ENCODE data around the gene XIRP1. TPM values are rescaled to one million over a fixed set of nuclear protein-coding genes. Genes with fewer than 3 reads are reported as not detected.
A peak's percentile ranks its signal among the peaks of the same experiment; 100 is the strongest.

Gene XIRP1
- total RNA-seq, 1 donor from 2014 or later: 0.08 TPM

DNA sequence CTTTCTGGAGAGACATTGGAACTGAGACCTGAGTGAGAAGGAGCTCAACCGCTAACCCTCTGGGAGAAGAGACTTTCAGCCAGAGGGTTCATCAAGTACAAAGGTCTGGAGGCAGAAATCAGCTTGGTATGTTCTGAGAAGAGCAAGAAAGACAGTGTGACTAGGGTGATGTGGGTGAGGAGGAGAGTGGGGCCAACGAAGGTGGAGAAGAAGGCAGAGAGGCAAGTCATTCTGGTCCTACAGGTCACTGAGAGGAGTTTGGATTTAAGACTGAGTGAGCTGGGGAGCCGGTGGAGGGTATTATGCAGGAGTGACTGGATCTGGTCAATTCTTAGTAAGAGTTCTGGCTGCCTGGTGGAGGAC, 12.2 kb downstream of the XIRP1 start:
- DNase-seq (ENCODE audit: low read depth): no peak
- no peaks in the 10 kb centered on the region for H3K27me3 ChIP-seq (ENCODE audit: control insufficient read depth, insufficient read depth, low read length)
- H3K4me3 ChIP-seq (ENCODE audit: low read depth, low read length): peak overlapping the region; percentile 40
- no peaks in the 10 kb centered on the region for H3K36me3 ChIP-seq (ENCODE audit: control insufficient read depth, insufficient read depth, low read length)
- no peak for TF ChIP-seq CTCF (IDR thresholded peaks at IDR 0.05; ENCODE audit: insufficient read depth, low read length, poor library complexity, severe bottlenecking)

DNA sequence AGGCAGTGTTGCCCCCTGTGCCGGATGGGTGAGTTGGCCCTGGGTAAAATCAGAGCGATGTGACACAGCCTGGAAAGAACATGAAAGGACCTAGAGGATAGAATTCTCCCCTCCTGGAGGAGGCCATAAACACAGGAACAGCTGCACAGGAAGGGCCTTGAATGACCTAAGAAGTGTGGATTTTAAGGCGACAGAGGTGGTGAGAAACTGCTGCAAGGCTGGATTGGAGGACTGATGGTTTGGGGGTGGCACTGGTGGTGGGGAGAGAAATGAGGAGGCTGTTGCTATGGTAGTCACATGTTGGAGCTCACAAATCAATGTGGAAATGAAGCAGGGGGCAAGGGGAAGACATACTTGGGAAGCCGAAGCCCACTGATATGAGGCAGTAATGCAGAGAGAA, 13.8 kb downstream of the XIRP1 start:
- no peak for DNase-seq (ENCODE audit: low read depth)

GRCh38 chr3:39177708-39178332, 14.6 kb downstream of the XIRP1 start:
- DNase-seq (ENCODE audit: low read depth): peak; percentile 84
- TF ChIP-seq CTCF (IDR thresholded peaks at IDR 0.05; ENCODE audit: insufficient read depth, low read length, poor library complexity, severe bottlenecking): no peak
- Histone ChIP-seq H3K4me3 (ENCODE audit: low read depth, low read length) (peak overlapping the region; percentile 51), H3K36me3 (ENCODE audit: control insufficient read depth, insufficient read depth, low read length) (no peaks in the 10 kb centered on the region), H3K27me3 (ENCODE audit: control insufficient read depth, insufficient read depth, low read length) (no peaks in the 10 kb centered on the region)

More for the DNA sequence above, 13.8 kb downstream of the XIRP1 start:
- H3K36me3 ChIP-seq (ENCODE audit: control insufficient read depth, insufficient read depth, low read length): no peaks in the 10 kb centered on the region
- no peak for TF ChIP-seq CTCF (IDR thresholded peaks at IDR 0.05; ENCODE audit: insufficient read depth, low read length, poor library complexity, severe bottlenecking)
- no peaks in the 10 kb centered on the region for H3K27me3 ChIP-seq (ENCODE audit: control insufficient read depth, insufficient read depth, low read length)
- peak overlapping the region; percentile 51 for H3K4me3 ChIP-seq (ENCODE audit: low read depth, low read length)

GRCh38 chr3:39176025-39176714, 16.2 kb downstream of the XIRP1 start:
- Histone ChIP-seq H3K4me3 (ENCODE audit: low read depth, low read length) (no peak overlapping the region), H3K27me3 (ENCODE audit: control insufficient read depth, insufficient read depth, low read length) (no peaks in the 10 kb centered on the region), H3K36me3 (ENCODE audit: control insufficient read depth, insufficient read depth, low read length) (no peaks in the 10 kb centered on the region)
- DNase-seq (ENCODE audit: low read depth): no peak
- no peak for TF ChIP-seq CTCF (IDR thresholded peaks at IDR 0.05; ENCODE audit: insufficient read depth, low read length, poor library complexity, severe bottlenecking)

DNA sequence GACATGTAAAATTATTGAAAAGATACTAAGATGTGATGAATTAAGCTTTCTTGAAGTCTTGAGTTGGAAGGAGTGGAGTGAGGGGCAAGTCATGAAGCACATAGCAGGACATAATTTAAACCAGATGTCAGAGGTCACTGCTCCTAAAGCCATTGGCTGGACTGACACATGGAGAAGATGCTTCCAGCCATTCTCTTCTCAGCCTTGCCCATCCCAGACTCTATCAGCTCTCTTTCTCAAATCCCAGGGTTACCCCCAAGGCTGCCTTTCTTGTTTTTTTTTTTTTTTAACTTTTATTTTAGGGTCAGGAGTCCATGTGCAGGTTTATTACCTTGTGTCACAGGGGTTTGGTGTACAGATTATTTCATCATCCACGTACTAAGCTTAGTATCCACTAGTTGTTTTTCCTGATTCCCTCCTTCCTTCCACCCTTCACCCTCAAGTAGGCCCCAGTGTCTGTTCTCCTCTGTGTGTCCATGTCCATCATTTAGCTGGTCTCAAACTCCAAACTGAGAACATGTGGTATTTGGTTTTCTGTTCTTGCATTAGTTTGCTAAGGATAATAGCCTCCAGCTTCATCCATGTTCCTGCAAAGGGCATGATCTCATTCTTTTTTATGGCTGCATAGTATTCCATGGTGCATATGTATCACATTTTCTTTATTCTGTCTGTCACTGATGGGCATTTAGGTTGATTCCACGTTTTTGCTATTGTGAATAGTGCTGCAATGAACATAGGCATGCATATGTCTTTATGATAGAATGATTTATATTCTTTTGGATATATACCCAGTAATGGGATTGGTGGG, 18.9 kb downstream of the XIRP1 start:
- no peaks in the 10 kb centered on the region for H3K27me3 ChIP-seq (ENCODE audit: control insufficient read depth, insufficient read depth, low read length)
- TF ChIP-seq CTCF (IDR thresholded peaks at IDR 0.05; ENCODE audit: insufficient read depth, low read length, poor library complexity, severe bottlenecking): no peak
- H3K4me3 ChIP-seq (ENCODE audit: low read depth, low read length): no peak overlapping the region
- no peak for DNase-seq (ENCODE audit: low read depth)
- H3K36me3 ChIP-seq (ENCODE audit: control insufficient read depth, insufficient read depth, low read length): no peaks in the 10 kb centered on the region

Measured in kidney epithelial cell (primary cell).